KMS-11 (cell line): ENCODE data around the gene SNAI1.

Experiments
- H2AFZ ChIP-seq: fragments of 200-600 bp; sonication (generic); 2 replicates; pipeline ENCODE4 v1.6.1; 2016; ENCODE audit warnings: antibody characterized with exemption, mixed run types, low read depth
- H3K27ac ChIP-seq: fragments of 200-600 bp; sonication (generic); 2 replicates; pipeline ENCODE4 v1.6.1; 2016; ENCODE audit warnings: mild to moderate bottlenecking, mixed run types
- H3K27me3 ChIP-seq: fragments of 200-600 bp; sonication (generic); 2 replicates; pipeline ENCODE4 v1.6.1; 2017; ENCODE audit warnings: mild to moderate bottlenecking, low read depth, mixed run types, moderate library complexity; ENCODE audit not compliant: insufficient read depth
- H3K36me3 ChIP-seq: fragments of 200-600 bp; sonication (generic); 2 replicates; pipeline ENCODE4 v1.6.1; 2017; ENCODE audit warnings: mild to moderate bottlenecking, mixed run types; ENCODE audit not compliant: insufficient read depth
- H3K4me1 ChIP-seq: fragments of 200-600 bp; sonication (generic); 2 replicates; pipeline ENCODE4 v1.6.1; 2016; ENCODE audit warnings: mild to moderate bottlenecking, low read depth, mixed run types; ENCODE audit not compliant: poor library complexity, severe bottlenecking
- H3K4me2 ChIP-seq: fragments of 200-600 bp; sonication (generic); 2 replicates; pipeline ENCODE4 v1.7.0; 2016; ENCODE audit warnings: mild to moderate bottlenecking, mixed run types
- H3K4me3 ChIP-seq: fragments of 200-600 bp; sonication (generic); IDR thresholded peaks from 2 replicates; pipeline ENCODE4 v1.6.1; 2017; ENCODE audit warnings: low read depth, low read length, mixed read lengths; ENCODE audit not compliant: insufficient read depth
- H3K79me2 ChIP-seq: fragments of 200-600 bp; sonication (generic); 2 replicates; pipeline ENCODE4 v1.6.1; 2016; ENCODE audit warnings: low read depth, mixed run types; ENCODE audit not compliant: insufficient read depth
- H3K9ac ChIP-seq: fragments of 200-600 bp; sonication (generic); 2 replicates; pipeline ENCODE4 v1.6.1; 2016; ENCODE audit warnings: mild to moderate bottlenecking, mixed run types
- H4K20me1 ChIP-seq: fragments of 200-600 bp; sonication (generic); 2 replicates; pipeline ENCODE4 v1.6.1; 2016; ENCODE audit warnings: mild to moderate bottlenecking, mixed run types; ENCODE audit not compliant: insufficient read depth
- TF ChIP-seq, protein P1 (sequence below): fragments of 200-600 bp; sonication (generic); conservative IDR thresholded peaks from 2 replicates; pipeline ENCODE4 v1.6.1; 2017; ENCODE audit warnings: low read depth, mild to moderate bottlenecking, antibody characterized with exemption, low read length, moderate library complexity, mixed read lengths

SNAI1 gene

DNA sequence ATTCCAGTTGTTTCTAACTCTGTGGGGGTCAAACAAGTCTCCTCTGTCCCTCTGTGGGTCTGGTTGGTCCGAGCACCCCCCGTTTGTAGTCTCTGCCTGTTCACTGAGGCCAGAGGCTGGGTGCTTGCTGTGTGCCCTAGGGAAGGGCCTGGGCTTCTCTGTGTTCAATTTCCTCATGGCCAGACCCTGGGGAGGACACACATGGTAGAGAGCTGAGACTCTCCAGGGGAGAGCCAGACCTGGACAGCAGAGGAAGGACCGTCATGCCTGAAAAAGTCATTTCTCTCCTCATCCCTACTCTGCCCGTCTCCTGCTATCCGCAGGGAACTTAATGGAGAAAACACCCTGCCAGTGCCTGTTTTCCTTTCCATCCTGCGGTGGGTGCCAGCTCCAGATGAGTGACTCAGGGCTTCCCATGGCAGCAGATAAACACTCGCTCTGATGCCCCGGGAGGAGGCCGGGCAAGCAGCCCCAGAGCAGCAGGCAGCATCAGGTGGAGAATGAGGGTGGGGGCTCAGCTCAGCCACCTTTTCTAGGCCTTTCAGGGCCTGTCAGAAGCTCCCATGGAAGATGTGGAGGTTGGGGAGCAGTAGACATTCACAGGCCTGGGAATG is 51.9 kb downstream of the SNAI1 start:
- Histone ChIP-seq H4K20me1 (no peaks in the 10 kb centered on the region), H3K4me3 (no peak overlapping the region), H3K36me3 (no peaks in the 10 kb centered on the region), H3K79me2 (no peaks in the 10 kb centered on the region), H3K9ac (no peak overlapping the region), H2AFZ (no peak overlapping the region), H3K4me2 (no peak overlapping the region), H3K4me1 (no peaks in the 10 kb centered on the region), H3K27me3 (peaks cover 2% of the 10 kb centered on the region; the same call in 1 of the 2 replicates), H3K27ac (no peak overlapping the region)
- TF ChIP-seq, protein P1, sequence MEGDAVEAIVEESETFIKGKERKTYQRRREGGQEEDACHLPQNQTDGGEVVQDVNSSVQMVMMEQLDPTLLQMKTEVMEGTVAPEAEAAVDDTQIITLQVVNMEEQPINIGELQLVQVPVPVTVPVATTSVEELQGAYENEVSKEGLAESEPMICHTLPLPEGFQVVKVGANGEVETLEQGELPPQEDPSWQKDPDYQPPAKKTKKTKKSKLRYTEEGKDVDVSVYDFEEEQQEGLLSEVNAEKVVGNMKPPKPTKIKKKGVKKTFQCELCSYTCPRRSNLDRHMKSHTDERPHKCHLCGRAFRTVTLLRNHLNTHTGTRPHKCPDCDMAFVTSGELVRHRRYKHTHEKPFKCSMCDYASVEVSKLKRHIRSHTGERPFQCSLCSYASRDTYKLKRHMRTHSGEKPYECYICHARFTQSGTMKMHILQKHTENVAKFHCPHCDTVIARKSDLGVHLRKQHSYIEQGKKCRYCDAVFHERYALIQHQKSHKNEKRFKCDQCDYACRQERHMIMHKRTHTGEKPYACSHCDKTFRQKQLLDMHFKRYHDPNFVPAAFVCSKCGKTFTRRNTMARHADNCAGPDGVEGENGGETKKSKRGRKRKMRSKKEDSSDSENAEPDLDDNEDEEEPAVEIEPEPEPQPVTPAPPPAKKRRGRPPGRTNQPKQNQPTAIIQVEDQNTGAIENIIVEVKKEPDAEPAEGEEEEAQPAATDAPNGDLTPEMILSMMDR = no peak

DNA sequence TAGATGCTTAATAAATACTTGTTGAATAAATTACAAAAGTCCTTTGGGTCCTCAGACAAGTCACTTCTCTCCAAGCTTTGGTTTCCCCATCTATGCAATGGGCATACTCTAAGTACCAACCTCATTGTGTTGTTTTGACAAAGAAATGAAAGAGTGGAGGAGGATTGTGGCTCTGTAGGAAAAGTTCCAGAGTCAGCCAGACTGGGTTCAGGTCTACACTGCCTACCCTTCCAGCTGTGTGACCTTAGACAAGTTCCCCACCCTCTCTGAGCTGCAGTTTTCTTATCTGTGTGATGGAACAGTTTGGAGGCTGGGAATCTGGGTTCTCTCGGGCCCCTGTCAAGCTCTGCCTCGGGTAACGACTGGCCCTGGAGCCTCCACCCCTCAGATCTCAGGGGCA is 53.9 kb downstream of the SNAI1 start:
- H3K27ac ChIP-seq = no peak overlapping the region
- peaks cover 3% of the 10 kb centered on the region; the same call in 1 of the 2 replicates for H3K27me3 ChIP-seq
- no peak overlapping the region for H2AFZ ChIP-seq
- TF ChIP-seq, protein P1 = no peak
- H3K4me1 ChIP-seq = no peaks in the 10 kb centered on the region
- no peak overlapping the region for H3K9ac ChIP-seq
- no peak overlapping the region for H3K4me2 ChIP-seq
- no peaks in the 10 kb centered on the region for H4K20me1 ChIP-seq
- H3K4me3 ChIP-seq = no peak overlapping the region
- no peaks in the 10 kb centered on the region for H3K79me2 ChIP-seq
- no peaks in the 10 kb centered on the region for H3K36me3 ChIP-seq

DNA sequence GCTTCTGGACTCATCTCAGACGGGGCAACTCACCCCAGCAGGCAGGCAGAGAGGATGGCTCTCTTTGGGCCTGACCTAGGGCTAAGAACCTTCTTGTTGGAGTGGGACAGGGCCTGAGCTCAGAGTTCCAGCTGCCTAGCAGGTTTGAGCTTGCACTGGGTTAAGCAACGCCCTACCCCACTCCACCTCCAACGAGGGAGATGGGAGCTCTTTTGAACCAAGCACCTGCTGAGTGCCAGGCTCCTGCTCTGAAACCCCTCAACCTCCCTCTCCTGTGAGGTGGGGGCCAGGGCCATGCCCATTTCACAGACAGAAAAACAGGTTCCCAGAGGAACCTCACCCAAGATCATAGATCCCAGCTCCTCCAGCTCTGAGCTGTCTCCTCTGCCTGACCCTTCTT is 54.3 kb downstream of the SNAI1 start:
- no peak overlapping the region for H2AFZ ChIP-seq
- H3K27me3 ChIP-seq = peaks cover 3% of the 10 kb centered on the region; the same call in 1 of the 2 replicates
- H3K4me1 ChIP-seq = no peaks in the 10 kb centered on the region
- TF ChIP-seq, protein P1 = no peak
- no peak overlapping the region for H3K9ac ChIP-seq
- no peaks in the 10 kb centered on the region for H3K79me2 ChIP-seq
- H3K4me3 ChIP-seq = no peak overlapping the region
- H4K20me1 ChIP-seq = no peaks in the 10 kb centered on the region
- H3K4me2 ChIP-seq = no peak overlapping the region
- no peak overlapping the region for H3K27ac ChIP-seq
- H3K36me3 ChIP-seq = no peaks in the 10 kb centered on the region

DNA sequence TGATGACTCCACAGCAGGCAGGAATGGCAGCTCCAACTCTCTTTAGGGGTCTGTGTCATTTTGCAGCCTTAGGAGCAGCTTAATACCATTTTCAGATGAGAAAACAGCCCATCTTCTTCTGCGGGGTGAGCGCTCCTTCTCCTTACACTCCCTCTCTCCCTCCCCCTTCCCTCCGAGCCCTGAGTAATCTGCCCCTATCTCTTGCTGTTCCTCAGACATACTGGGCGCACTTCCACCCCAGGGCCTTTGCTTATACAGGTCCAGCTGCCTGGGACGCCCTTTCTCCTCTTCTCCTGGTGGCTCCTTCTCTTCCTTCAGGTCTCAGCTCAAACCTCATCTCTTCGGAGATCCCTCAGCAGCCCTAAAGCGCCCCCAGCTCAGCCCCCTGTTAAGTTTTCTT is 54.8 kb downstream of the SNAI1 start:
- Histone ChIP-seq H2AFZ (no peak overlapping the region), H4K20me1 (no peaks in the 10 kb centered on the region), H3K4me3 (no peak overlapping the region), H3K27me3 (peaks cover 3% of the 10 kb centered on the region; the same call in 1 of the 2 replicates), H3K9ac (no peak overlapping the region), H3K4me2 (no peak overlapping the region), H3K36me3 (no peaks in the 10 kb centered on the region), H3K4me1 (no peaks in the 10 kb centered on the region), H3K79me2 (no peaks in the 10 kb centered on the region), H3K27ac (no peak overlapping the region)
- TF ChIP-seq, protein P1 = no peak
